ENCODE results near the gene EXD3. TPM values are rescaled to one million over a fixed set of nuclear protein-coding genes. Genes with fewer than 3 reads are reported as not detected.

Gene EXD3
- total RNA-seq, 1 donor from 2014 or later, result 9.2 TPM

DNA sequence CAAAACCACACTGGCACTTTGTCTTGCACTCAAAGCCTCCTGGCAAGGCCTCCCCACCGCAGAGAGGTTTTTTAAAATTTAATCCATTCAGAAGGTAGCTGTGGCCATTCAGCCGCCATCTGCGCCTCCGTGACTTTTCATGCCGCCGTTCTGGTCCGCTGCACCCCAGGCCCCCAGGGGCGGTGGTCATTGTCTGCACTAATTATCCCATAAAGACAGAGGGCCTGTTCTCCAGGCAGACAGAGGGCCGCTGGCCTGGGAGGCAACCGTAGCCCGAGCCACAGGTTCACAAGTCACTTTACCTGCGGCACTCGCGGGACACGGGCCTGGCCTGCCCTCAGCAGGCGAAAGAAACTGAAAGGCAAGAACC lies 49.4 kb downstream of the EXD3 start:
- Histone ChIP-seq H3K27ac (replicated peaks) (no peak overlapping the region), H3K36me3 (peaks cover 8% of the 10 kb centered on the region), H3K27me3 (ENCODE audit: low read depth) (no peaks in the 10 kb centered on the region), H3K4me1 (peaks cover 2% of the 10 kb centered on the region), H3K9me3 (replicated peaks) (peaks cover 10% of the 10 kb centered on the region), H3K4me3 (no peak overlapping the region)
- TF ChIP-seq, protein P1, sequence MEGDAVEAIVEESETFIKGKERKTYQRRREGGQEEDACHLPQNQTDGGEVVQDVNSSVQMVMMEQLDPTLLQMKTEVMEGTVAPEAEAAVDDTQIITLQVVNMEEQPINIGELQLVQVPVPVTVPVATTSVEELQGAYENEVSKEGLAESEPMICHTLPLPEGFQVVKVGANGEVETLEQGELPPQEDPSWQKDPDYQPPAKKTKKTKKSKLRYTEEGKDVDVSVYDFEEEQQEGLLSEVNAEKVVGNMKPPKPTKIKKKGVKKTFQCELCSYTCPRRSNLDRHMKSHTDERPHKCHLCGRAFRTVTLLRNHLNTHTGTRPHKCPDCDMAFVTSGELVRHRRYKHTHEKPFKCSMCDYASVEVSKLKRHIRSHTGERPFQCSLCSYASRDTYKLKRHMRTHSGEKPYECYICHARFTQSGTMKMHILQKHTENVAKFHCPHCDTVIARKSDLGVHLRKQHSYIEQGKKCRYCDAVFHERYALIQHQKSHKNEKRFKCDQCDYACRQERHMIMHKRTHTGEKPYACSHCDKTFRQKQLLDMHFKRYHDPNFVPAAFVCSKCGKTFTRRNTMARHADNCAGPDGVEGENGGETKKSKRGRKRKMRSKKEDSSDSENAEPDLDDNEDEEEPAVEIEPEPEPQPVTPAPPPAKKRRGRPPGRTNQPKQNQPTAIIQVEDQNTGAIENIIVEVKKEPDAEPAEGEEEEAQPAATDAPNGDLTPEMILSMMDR (IDR thresholded peaks at IDR 0.05; ENCODE audit: borderline replicate concordance), result no peak
- intact Hi-C loops (cut with micrococcal nuclease), result no loop called here
- DNase-seq, result no peak

DNA sequence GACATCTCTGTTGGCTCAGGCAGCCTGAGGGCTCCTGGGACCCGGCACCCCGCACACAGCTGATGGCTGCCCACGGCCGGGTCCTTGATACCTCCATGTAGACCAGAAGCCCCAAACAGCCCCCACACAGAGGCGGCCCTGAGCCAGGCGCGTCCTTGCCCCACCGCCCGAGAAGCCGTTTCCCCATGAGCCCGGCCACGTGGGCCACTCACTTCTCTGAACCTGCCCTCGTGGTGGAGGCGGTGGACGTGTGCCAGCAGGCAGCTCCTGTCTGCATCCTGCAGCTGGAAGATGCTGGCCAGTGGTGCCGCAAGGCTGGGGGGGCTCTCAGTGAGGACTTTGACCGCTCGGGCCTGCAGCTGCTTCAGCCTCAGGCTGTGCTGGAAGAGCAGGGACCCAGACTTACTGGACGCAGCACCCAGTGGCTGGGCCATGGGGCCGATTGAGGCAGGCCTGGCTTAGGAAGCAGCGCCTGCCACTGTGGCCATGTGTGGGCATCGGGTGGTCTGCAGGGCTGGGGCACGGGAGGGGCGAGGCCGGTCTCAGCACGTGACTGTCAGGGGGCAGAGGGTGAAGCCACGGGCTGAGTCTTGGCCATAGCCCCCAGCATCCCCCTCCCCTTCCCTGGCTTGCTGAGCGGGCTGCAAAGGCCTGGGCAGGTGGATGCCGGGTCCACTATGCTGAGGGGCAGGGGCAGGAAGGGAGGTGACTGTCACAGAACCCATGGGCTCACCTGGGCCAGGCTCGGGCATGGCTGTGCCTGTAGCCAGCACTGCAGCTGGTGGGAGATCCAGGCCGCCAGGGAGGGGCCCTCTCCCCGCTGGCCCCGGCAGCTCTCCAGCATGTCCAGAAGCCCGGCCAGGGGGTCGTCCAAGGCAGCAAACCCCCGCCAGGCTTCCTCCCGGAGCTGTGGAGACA lies 50.0 kb downstream of the EXD3 start:
- peaks cover 8% of the 10 kb centered on the region for H3K36me3 ChIP-seq
- no peak overlapping the region for H3K27ac ChIP-seq (replicated peaks)
- no peak for DNase-seq

DNA sequence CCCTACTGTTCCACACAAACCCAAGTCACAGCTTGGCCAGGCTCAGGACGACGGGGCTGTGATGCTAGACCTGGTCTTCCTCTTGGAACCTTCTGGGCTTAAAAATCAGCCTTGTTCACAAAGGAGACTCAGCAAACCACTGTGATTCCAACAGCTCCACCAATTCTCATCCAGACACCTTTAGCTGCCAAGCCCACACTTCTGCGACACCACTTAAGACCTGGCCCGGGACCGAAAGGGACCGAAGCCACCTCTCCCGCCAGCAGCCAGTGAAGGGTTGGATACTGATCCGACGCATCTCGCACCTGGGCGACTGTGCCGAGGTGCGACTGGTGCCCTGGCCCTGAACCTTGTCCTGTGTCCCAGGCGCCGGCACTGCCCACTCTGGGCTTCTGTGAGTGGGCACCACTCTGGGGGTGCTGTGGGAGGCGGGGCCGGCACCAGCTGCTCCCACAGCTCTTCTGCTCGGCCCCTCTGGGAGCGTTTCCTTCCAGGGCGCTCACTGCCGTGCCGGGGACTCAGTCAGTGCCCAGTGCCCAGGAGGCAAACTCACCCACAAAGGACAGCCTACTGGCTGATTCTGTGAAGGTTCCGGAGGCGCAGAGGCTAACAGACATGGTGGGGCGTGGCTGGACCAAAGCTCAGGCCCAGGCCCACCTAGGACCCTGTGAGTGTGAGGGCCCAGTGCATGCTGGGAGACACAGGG lies 50.9 kb downstream of the EXD3 start:
- no peak overlapping the region for H3K27ac ChIP-seq (replicated peaks)
- intact Hi-C loops (cut with micrococcal nuclease), result no loop called here

More for the DNA sequence above, 50.0 kb downstream of the EXD3 start:
- H3K27me3 ChIP-seq (ENCODE audit: low read depth), result no peaks in the 10 kb centered on the region
- peaks cover 10% of the 10 kb centered on the region for H3K9me3 ChIP-seq (replicated peaks)
- peaks cover 8% of the 10 kb centered on the region for H3K4me1 ChIP-seq
- H3K4me3 ChIP-seq, result no peak overlapping the region
- TF ChIP-seq, protein P1 (IDR thresholded peaks at IDR 0.05; ENCODE audit: borderline replicate concordance), result no peak
- intact Hi-C loops (cut with micrococcal nuclease), result no loop called here

DNA sequence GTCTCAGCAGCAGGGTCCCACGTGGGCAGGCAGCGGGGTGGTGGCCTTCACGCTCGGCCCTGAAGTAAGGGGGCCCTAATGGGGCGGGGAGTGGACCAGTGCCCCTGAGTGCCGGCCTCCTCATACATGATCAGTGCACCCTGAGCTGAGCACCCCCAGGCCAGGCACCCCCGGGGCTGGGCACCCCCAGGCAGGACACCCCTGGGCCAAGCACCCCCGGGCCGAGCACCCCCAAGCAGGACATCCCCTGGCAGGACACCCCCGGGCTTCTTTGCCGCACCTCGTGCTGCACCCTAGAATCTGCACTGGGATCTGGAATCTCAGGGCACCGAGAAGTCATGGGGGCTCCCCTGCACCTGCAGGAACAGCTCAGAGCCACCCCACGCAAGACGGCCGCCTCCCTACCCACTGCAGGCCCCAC lies 51.4 kb downstream of the EXD3 start:
- TF ChIP-seq, protein P1 (IDR thresholded peaks at IDR 0.05; ENCODE audit: borderline replicate concordance), result no peak
- Histone ChIP-seq H3K27ac (replicated peaks) (no peak overlapping the region), H3K4me1 (peaks cover 9% of the 10 kb centered on the region), H3K36me3 (peaks cover 17% of the 10 kb centered on the region), H3K27me3 (ENCODE audit: low read depth) (no peaks in the 10 kb centered on the region), H3K4me3 (no peak overlapping the region), H3K9me3 (replicated peaks) (peaks cover 10% of the 10 kb centered on the region)
- no peak for DNase-seq
- intact Hi-C loops (cut with micrococcal nuclease), result no loop called here

More for the DNA sequence above, 50.9 kb downstream of the EXD3 start:
- Histone ChIP-seq H3K27me3 (ENCODE audit: low read depth) (no peaks in the 10 kb centered on the region), H3K36me3 (peaks cover 13% of the 10 kb centered on the region), H3K4me1 (peaks cover 9% of the 10 kb centered on the region), H3K4me3 (no peak overlapping the region), H3K9me3 (replicated peaks) (peaks cover 10% of the 10 kb centered on the region)
- DNase-seq, result no peak
- TF ChIP-seq, protein P1 (IDR thresholded peaks at IDR 0.05; ENCODE audit: borderline replicate concordance), result no peak

DNA sequence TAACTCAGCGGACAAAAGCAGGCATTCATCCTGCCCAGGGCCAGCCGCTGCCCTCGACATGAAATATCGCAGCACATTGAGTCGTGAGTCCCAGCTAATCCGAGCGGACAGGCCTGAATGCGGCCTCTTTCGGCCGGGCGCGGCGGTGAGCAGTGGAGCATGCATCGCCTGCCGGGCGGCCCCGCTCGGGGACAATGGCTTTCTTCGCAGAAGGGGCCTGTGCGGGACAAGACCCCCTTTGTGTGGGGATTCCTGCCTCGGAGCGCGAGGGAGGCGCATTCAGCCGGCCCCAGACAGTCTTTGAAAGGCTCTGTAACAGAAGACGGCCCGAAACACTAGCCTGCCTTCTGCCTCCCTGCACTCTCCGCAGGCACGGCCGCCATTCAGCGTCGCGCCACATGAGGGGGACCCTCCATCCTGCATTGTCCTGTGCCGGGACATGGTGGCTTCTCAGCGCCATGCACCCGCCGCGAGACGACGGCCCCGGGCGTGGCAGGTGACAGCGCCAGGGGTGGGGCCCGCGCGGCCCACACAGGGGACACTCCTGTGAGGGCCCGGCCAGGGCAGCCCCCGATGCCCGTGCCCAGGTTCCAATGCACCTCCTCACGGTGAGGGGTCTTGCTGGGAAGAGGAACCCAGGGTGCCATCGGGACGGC lies 52.0 kb downstream of the EXD3 start:
- Histone ChIP-seq H3K9me3 (replicated peaks) (peaks cover 9% of the 10 kb centered on the region), H3K4me3 (no peak overlapping the region), H3K36me3 (peaks cover 17% of the 10 kb centered on the region), H3K27ac (replicated peaks) (no peak overlapping the region), H3K27me3 (ENCODE audit: low read depth) (no peaks in the 10 kb centered on the region), H3K4me1 (peaks cover 9% of the 10 kb centered on the region)
- intact Hi-C loops (cut with micrococcal nuclease), result no loop called here
- no peak for DNase-seq
- TF ChIP-seq, protein P1 (IDR thresholded peaks at IDR 0.05; ENCODE audit: borderline replicate concordance), result no peak

All from left ventricle myocardium inferior (tissue), 1 donor.